Measurements from ENCODE around the gene ZSWIM8.
"Not testable (repeated sequence)": the region's sequence is repeated elsewhere in the genome, so short reads cannot be mapped to it uniquely, and the experiment has no call there.

Gene ZSWIM8

GRCh38 chr10:73795491-73795890 is 10.1 kb downstream of the ZSWIM8 start:
- DNase-seq (ENCODE audit: low read depth in 2 of 3, low spot score in 1 of 3): not testable (repeated sequence)

DNA sequence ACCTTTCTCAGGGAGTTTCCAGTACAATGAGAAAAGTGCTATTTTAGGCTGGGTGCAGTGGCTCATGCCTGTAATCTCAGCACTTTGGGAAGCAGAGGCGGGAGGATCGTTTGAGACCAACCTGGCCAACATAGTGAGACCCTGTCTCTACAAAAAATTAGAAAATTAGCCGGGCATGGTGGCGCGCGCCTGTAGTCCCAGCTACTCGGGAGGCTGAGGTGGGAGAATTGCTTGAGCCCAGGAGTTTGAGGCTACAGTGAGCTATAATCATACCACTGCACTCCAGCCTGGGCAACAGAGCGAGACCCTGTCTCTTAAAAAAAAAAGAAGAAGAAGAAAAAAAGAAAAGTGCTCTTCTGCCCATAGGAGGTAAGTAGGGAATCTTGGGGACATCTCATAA is 10.6 kb downstream of the ZSWIM8 start:
- DNase-seq (ENCODE audit: low read depth in 2 of 3, low spot score in 1 of 3): not testable (repeated sequence)

- DNase-seq (ENCODE audit: low read depth in 2 of 3, low spot score in 1 of 3): no peak
Observed at GRCh38 chr10:73796766-73797165, 11.4 kb downstream of the ZSWIM8 start.

GRCh38 chr10:73797324-73798025 is 12.1 kb downstream of the ZSWIM8 start:
- no peak for DNase-seq (ENCODE audit: low read depth in 2 of 3, low spot score in 1 of 3)

GRCh38 chr10:73798087-73798486 is 12.7 kb downstream of the ZSWIM8 start:
- no peak for DNase-seq (ENCODE audit: low read depth in 2 of 3, low spot score in 1 of 3)

- no peak for DNase-seq (ENCODE audit: low read depth in 2 of 3, low spot score in 1 of 3)
Observed at GRCh38 chr10:73798927-73799560, 13.6 kb downstream of the ZSWIM8 start.

- DNase-seq (ENCODE audit: low read depth in 2 of 3, low spot score in 1 of 3): no peak
Observed at GRCh38 chr10:73799899-73800559, 14.6 kb downstream of the ZSWIM8 start.

DNA sequence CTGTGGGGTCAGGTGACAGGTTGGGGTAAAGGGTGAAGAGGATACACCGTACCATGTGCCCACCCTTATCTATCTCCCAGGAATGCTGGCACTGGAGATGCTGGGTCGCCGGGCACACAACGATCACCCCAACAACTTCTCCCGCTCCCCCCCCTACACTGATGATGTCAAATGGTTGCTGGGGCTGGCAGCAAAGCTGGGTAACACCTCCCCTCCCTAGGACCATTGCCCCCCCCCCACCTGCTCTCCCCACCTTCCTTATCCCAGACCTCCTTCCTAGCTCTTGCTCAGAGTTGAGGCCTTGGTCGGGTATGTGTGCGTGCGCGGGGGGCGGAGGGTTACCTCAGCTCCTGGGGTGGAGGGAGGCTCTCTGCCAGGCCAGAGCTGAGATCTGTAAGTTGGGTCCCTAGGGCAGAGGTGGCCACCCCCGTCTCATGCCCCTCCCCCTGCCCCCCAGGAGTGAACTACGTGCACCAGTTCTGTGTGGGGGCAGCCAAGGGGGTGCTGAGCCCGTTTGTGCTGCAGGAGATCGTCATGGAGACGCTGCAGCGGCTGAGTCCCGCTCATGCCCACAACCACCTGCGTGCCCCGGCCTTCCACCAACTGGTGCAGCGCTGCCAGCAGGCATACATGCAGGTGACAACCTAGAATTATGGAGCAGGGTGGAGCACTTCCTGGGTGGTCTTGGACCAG is 15.3 kb downstream of the ZSWIM8 start:
- DNase-seq (ENCODE audit: low read depth in 2 of 3, low spot score in 1 of 3): no peak

DNA sequence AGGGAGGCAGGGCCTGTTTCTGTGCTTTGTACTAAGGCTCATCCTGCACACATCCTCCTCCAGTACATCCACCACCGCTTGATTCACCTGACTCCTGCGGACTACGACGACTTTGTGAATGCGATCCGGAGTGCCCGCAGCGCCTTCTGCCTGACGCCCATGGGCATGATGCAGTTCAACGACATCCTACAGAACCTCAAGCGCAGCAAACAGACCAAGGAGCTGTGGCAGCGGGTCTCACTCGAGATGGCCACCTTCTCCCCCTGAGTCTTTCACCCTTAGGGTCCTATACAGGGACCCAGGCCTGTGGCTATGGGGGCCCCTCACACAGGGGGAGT is 15.8 kb downstream of the ZSWIM8 start:
- DNase-seq (ENCODE audit: low read depth in 2 of 3, low spot score in 1 of 3): no peak

GRCh38 chr10:73802276-73802991 is 17.0 kb downstream of the ZSWIM8 start:
- no peak for DNase-seq (ENCODE audit: low read depth in 2 of 3, low spot score in 1 of 3)

DNA sequence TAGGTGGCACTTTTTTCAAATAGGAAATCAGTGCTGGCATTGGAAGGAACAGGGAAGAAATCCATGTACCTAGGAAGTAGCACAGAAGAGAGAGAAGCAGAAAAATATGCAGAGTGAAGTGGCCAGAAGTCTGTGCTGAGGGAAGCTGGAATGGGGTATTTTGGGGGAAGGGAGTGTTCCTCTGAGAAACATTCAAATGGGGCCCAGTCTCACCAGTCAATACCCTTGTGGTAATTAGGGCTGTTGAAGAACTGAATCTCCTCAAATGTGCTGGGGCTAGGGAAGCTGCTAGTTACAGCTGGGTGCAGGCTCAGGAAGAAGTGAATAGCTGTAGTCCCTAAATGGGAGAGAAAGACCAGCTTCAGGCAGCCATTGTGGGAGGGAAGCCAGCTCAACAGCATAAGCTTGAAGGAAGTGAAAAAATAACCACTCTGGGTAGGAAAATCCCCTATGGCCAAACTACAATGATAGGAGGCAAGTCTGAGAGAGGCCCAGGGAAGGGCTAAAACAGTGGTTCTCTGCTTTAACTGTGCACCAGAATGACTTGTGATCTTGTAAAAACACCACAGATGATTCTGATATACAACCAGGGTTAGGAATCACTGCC is 18.4 kb downstream of the ZSWIM8 start:
- DNase-seq (ENCODE audit: low read depth in 2 of 3, low spot score in 1 of 3): no peak

GRCh38 chr10:73806176-73806950 is 21.0 kb downstream of the ZSWIM8 start:
- DNase-seq (ENCODE audit: low read depth in 2 of 3, low spot score in 1 of 3): no peak

GRCh38 chr10:73807471-73807870 is 22.1 kb downstream of the ZSWIM8 start:
- no peak for DNase-seq (ENCODE audit: low read depth in 2 of 3, low spot score in 1 of 3)

DNA sequence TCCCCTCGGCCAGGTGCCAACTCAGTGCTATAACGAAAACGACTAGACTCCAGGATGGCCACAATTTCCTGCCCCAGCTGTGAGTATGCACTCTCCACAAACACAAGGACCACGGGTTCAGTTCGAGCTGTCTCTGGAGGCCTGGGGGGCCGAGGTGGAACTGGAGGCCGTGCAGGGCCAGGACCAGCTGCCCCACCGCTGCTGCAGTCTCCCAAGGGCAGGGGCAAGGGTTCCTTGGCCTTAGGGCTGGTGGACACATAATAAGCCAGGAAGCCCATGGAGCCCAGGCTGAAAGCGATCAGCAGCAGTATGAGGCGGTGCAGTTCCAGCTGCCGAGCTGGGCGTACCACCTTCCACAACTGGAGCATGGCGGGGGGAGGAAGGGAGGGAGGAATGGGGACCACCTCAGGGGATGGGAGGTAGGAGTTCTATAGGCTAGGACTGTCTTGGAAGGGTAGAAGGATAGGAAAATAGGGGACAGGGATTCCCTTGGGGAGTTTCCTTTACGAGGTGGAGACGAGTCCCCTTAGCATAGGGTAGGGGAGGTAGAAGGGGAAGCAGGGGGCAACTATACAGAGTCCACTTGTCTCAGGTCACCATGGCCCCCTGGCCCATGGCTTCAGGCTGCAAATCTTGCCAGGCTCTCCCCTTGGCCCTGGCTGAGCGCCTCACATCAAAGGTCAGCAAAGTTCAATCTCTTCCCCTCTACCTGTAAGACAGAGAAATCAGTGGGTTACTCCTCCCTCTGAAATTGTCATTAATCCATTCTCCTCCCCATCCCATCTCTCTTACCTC is 22.8 kb downstream of the ZSWIM8 start:
- DNase-seq (ENCODE audit: low read depth in 2 of 3, low spot score in 1 of 3): no peak

DNA sequence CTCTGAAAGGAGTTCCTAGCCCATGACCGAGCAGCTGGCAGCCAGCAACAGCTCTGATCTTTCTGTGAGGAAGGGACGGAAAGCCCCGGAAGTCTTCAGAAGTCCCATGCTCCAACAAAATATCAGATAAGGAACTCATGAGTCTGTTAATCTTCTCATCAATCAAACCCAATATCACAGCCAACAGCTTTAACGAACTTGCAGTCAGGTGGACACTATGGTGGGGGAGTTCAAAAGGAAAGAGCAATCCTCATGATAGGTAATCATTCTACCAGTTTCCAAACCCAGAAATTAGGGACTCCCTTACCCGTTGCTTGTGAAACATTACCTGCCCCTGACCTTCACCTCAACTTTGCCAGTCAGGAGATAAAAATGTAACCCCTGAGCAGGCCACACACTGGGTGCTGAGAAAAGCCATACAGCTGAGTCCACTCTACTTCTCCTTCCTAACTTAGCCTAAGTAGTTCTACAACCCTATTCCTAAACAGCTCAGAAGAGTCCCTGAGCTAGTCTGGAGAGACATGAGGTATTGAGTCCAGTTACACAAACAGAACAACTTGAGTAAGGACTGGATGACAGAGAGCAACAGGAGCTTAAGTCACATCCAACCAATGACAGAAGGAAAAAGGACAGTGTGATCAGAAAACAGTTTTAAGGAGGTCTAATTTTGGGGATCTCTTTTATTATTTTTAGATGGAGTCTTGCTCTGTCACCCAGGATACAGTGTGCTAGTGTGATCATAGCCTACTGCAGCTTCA is 23.8 kb downstream of the ZSWIM8 start:
- no peak for DNase-seq (ENCODE audit: low read depth in 2 of 3, low spot score in 1 of 3)

GRCh38 chr10:73810358-73810734 is 24.9 kb downstream of the ZSWIM8 start:
- no peak for DNase-seq (ENCODE audit: low read depth in 2 of 3, low spot score in 1 of 3)

DNA sequence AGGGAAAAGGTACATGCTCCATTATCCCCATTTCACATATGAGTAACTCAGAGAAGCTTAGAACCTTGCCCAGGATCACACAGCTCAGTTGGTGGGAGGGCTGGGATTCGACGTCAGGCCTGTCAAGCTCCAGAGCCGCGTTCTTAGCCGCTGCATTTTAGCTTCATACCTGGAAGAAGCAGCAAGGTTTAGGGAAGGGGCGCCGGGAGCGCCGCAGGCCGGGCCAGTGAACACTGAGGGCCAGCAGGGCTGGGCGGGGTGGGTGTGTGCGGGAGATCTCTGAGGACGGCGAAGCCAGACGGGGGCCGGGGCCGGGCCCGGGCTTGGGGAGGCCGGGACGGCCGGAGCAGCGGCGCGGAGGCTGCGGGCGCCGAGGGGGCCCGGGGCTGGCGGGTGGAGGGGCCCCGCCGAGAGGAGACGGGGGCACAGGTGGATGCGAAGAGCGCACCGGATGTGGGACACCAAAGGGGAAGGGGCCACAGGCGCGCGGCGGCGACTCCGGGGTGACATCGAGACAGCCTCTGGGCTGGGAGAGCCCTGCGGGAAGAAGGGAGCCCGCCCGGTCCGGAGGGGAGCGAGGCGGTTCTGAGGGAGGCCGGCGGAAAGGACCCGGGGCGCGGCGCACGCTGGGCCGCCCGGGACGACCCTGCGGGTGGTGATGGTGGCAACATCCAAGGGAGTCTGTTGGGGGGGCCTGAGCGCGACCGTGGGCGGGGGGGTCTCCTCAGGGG is 25.5 kb downstream of the ZSWIM8 start:
- DNase-seq (ENCODE audit: low read depth in 2 of 3, low spot score in 1 of 3): peak; percentile 28 to 41 (median 29)

DNA sequence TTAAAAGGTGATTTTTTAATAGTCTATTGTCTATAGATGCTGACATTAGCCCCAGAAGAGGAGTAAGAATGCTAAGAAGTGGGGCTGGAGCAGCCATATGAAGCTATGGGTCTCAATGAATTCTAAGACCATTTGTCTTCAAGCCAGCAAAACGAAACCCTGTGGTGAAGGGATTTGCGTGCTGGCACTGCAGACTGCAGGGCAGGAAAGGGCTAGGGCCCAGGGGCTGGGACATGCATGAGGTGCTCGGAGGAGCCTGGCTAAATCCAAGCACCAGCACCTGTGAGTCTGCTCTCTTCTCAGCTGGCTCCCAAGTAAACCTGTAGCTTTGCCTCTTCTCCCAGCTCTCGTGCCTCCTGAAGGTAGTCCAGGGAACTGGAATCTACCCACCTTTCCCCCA is 27.3 kb downstream of the ZSWIM8 start:
- DNase-seq (ENCODE audit: low read depth in 2 of 3, low spot score in 1 of 3): no peak
